SJCRH30 (cell line): Measurements from ENCODE around the gene ARHGEF7. TPM values are rescaled to one million over a fixed set of nuclear protein-coding genes. Genes with fewer than 3 reads are reported as not detected.

ENCODE experiments used
- DNase-seq, 2 experiments: peaks; one replicate each; pipeline ENCODE4 v3.0.0-alpha.2; 2015 to 2020
- H3K27ac ChIP-seq: fragments of 250-450 bp; sonication (Bioruptor Pico); 2 replicates; pipeline ENCODE4 v1.5.1; 2020; ENCODE audit warnings: mild to moderate bottlenecking, moderate library complexity
- H3K27me3 ChIP-seq: fragments of 250-450 bp; sonication (Bioruptor Pico); 2 replicates; pipeline ENCODE4 v1.5.1; 2020; ENCODE audit warnings: mild to moderate bottlenecking, moderate library complexity
- H3K36me3 ChIP-seq: fragments of 250-450 bp; sonication (Bioruptor Pico); 2 replicates; pipeline ENCODE4 v1.5.1; 2020; ENCODE audit warnings: mild to moderate bottlenecking, moderate library complexity
- H3K4me1 ChIP-seq: fragments of 250-450 bp; sonication (Bioruptor Pico); 2 replicates; pipeline ENCODE4 v1.5.1; 2020; ENCODE audit warnings: mild to moderate bottlenecking, moderate library complexity
- H3K4me3 ChIP-seq: fragments of 250-450 bp; sonication (Bioruptor Pico); 2 replicates; pipeline ENCODE4 v1.5.1; 2020; ENCODE audit warnings: mild to moderate bottlenecking, moderate library complexity
- H3K9me3 ChIP-seq: fragments of 250-450 bp; sonication (Bioruptor Pico); replicated peaks from 2 replicates; pipeline ENCODE4 v1.5.1; 2020; ENCODE audit warnings: mild to moderate bottlenecking, moderate library complexity
- total RNA-seq: library from RNA; depleted of rRNA; stranded (reverse); fragments of >200 nt; shearing (Covaris generic); gene quantifications from 2 replicates; pipeline ENCODE4 v1.2.3, GENCODE V29; 2014

The ARHGEF7 gene
- total RNA-seq, 1 experiment from 2014 or later = 34.6 TPM

DNA sequence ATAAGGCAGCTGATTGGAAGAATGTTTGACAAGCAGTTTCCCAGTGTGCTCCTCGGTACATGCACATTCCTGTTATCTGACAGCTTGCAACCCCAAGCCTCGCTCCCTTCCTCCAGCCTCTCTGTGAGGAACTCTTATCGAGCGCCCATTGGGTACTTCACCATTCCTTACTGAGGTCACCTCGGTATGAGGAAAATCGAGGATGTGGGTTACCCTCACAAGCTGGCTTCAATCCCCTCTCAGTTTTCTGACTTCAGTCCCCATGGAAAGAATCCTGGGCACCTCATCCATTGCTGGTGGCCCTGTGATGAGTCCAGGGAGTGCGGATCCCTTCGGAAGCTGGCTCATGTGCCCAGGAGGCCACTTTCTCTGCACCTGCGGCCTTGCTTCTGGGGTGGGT, 222.6 kb downstream of the ARHGEF7 start:
- no peak for DNase-seq
- H3K27me3 ChIP-seq = no peaks in the 10 kb centered on the region
- no peaks in the 10 kb centered on the region for H3K36me3 ChIP-seq
- no peak overlapping the region for H3K4me3 ChIP-seq
- H3K27ac ChIP-seq = no peak overlapping the region
- no peaks in the 10 kb centered on the region for H3K9me3 ChIP-seq
- H3K4me1 ChIP-seq = no peaks in the 10 kb centered on the region

- DNase-seq = no peak
- Histone ChIP-seq H3K4me1 (no peaks in the 10 kb centered on the region), H3K27ac (no peak overlapping the region), H3K4me3 (no peak overlapping the region), H3K9me3 (no peaks in the 10 kb centered on the region), H3K27me3 (no peaks in the 10 kb centered on the region), H3K36me3 (no peaks in the 10 kb centered on the region)
These were observed 223.7 kb downstream of the ARHGEF7 start for GRCh38 chr13:111338841-111339240.

- H3K36me3 ChIP-seq = no peaks in the 10 kb centered on the region
- no peaks in the 10 kb centered on the region for H3K9me3 ChIP-seq
- H3K4me1 ChIP-seq = no peaks in the 10 kb centered on the region
- H3K4me3 ChIP-seq = no peak overlapping the region
- H3K27me3 ChIP-seq = no peaks in the 10 kb centered on the region
- H3K27ac ChIP-seq = no peak overlapping the region
- DNase-seq = no peak
These were observed 224.4 kb downstream of the ARHGEF7 start for GRCh38 chr13:111339366-111340143.

DNA sequence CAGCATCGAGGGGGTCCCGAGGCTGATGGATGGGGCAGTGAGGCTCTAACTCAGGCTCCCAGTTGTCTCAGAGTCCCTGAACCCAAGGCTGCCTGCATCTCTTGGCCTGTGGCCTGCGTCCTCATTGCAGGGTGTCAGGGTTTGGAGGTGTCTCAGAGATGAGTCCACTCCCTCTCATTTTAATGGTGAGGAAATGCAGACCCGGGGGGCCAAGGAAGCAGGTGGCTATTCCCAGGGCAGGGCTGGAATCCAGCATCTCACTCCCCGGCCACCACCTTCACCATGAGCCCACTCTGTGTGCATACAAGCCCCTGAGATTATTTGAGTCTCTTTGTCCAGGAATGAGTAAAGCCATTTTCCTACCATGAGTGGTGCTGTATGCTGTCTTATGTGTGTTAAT, 226.8 kb downstream of the ARHGEF7 start:
- no peaks in the 10 kb centered on the region for H3K9me3 ChIP-seq
- no peak overlapping the region for H3K4me3 ChIP-seq
- no peaks in the 10 kb centered on the region for H3K4me1 ChIP-seq
- H3K36me3 ChIP-seq = no peaks in the 10 kb centered on the region
- DNase-seq = no peak
- H3K27ac ChIP-seq = no peak overlapping the region
- H3K27me3 ChIP-seq = no peaks in the 10 kb centered on the region

GRCh38 chr13:111342721-111343120, 227.6 kb downstream of the ARHGEF7 start:
- no peaks in the 10 kb centered on the region for H3K27me3 ChIP-seq
- no peak for DNase-seq
- H3K4me1 ChIP-seq = no peaks in the 10 kb centered on the region
- no peaks in the 10 kb centered on the region for H3K36me3 ChIP-seq
- no peak overlapping the region for H3K4me3 ChIP-seq
- H3K27ac ChIP-seq = no peak overlapping the region
- H3K9me3 ChIP-seq = no peaks in the 10 kb centered on the region

DNA sequence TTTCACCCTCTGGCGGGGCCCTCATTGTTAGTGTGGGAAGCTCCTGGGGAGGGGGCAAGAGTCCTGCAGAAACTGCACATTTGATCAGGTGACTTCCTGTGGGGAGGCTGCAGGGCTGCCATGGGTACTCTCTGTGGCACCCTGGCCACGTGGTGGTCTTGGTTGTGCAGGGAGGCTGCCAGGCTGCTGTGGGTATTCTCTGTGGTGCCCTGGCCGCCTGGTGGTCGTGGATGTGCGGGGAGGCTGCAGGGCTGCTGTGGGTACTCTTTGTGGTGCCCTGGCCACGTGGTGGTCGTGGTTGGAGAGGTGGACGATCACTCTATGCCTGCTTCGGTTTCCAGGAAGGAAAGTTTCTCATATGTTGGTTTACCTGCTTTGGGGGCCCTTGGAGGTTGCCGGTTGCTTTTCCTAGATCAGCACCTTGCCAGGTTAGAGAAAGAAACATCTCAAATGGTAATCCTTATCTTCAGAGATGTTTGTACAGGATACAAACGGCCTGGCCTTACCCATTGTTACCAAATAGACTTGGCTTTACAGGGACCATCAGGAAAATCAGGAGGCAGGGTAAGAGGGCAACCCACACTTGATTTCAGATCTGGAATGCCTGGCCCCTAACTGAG, 228.2 kb downstream of the ARHGEF7 start:
- no peaks in the 10 kb centered on the region for H3K27me3 ChIP-seq
- no peak overlapping the region for H3K27ac ChIP-seq
- no peaks in the 10 kb centered on the region for H3K9me3 ChIP-seq
- H3K4me3 ChIP-seq = no peak overlapping the region
- DNase-seq = no peak
- no peaks in the 10 kb centered on the region for H3K4me1 ChIP-seq
- no peaks in the 10 kb centered on the region for H3K36me3 ChIP-seq

GRCh38 chr13:111344471-111345191, 229.5 kb downstream of the ARHGEF7 start:
- peak overlapping the region; percentile 12 for H3K4me3 ChIP-seq
- H3K27me3 ChIP-seq = no peaks in the 10 kb centered on the region
- H3K9me3 ChIP-seq = no peaks in the 10 kb centered on the region
- H3K36me3 ChIP-seq = no peaks in the 10 kb centered on the region
- peak; percentile 81 to 89 for DNase-seq
- H3K27ac ChIP-seq = no peak overlapping the region
- H3K4me1 ChIP-seq = no peaks in the 10 kb centered on the region

GRCh38 chr13:111345682-111346081, 230.6 kb downstream of the ARHGEF7 start:
- H3K27me3 ChIP-seq = no peaks in the 10 kb centered on the region
- DNase-seq = no peak
- no peaks in the 10 kb centered on the region for H3K36me3 ChIP-seq
- no peaks in the 10 kb centered on the region for H3K9me3 ChIP-seq
- no peaks in the 10 kb centered on the region for H3K4me1 ChIP-seq
- no peak overlapping the region for H3K27ac ChIP-seq
- no peak overlapping the region for H3K4me3 ChIP-seq

- Histone ChIP-seq H3K27ac (no peak overlapping the region), H3K27me3 (no peaks in the 10 kb centered on the region), H3K4me1 (no peaks in the 10 kb centered on the region), H3K9me3 (no peaks in the 10 kb centered on the region), H3K36me3 (no peaks in the 10 kb centered on the region), H3K4me3 (no peak overlapping the region)
- DNase-seq = no peak
These were observed 231.1 kb downstream of the ARHGEF7 start for GRCh38 chr13:111346101-111346680.

GRCh38 chr13:111347438-111347837, 232.3 kb downstream of the ARHGEF7 start:
- no peaks in the 10 kb centered on the region for H3K36me3 ChIP-seq
- no peak overlapping the region for H3K4me3 ChIP-seq
- H3K27ac ChIP-seq = no peak overlapping the region
- no peaks in the 10 kb centered on the region for H3K27me3 ChIP-seq
- H3K4me1 ChIP-seq = no peaks in the 10 kb centered on the region
- DNase-seq = no peak
- H3K9me3 ChIP-seq = no peaks in the 10 kb centered on the region

DNA sequence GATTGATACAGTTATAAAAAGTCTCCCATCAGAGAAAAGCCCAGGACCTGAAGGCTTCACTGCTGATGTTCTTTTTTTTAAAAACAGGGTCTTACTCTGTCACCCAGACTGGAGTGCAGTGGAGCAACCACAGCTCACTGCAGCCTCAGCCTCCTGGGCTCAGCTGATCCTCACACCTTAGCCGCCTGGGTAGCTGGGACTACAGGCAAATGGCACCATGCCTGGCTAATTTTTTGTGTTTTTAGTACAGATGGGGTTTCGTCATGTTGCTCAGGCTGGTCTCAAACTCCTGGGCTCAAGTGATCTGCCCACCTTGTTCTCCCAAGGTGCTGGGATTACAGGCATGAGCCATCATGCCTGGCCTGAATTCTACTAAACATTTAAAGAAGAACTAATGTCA, 238.4 kb downstream of the ARHGEF7 start:
- no peak for DNase-seq
- H3K4me3 ChIP-seq = no peak overlapping the region
- H3K27me3 ChIP-seq = no peaks in the 10 kb centered on the region
- H3K9me3 ChIP-seq = no peaks in the 10 kb centered on the region
- H3K27ac ChIP-seq = no peak overlapping the region
- no peaks in the 10 kb centered on the region for H3K4me1 ChIP-seq
- no peaks in the 10 kb centered on the region for H3K36me3 ChIP-seq

DNA sequence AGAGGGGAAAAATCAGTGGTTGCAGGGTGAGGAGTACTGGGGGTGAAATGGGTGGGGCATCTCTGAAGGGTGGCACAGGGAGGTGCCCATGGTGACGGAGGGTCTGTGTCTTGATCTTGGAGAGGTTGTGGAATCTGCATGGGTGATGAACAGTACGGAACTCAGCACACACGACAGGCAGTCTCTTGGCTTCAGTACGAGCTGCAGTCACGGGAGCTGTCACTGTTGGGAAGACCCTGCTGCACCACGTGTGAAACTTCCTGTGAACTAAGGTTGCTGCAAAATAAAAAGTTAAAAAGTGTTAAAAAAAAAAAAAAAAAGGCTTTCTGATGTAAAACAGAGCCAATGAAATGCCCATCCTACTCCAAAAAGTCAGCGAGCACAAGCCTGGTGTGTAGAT, 239.7 kb downstream of the ARHGEF7 start:
- H3K9me3 ChIP-seq = no peaks in the 10 kb centered on the region
- H3K4me1 ChIP-seq = no peaks in the 10 kb centered on the region
- H3K36me3 ChIP-seq = no peaks in the 10 kb centered on the region
- no peak overlapping the region for H3K27ac ChIP-seq
- no peak for DNase-seq
- H3K27me3 ChIP-seq = no peaks in the 10 kb centered on the region
- no peak overlapping the region for H3K4me3 ChIP-seq
